ENCODE results near the gene PIK3R2.
"Not testable (repeated sequence)": the region's sequence is repeated elsewhere in the genome, so short reads cannot be mapped to it uniquely, and the experiment has no call there.

Gene PIK3R2

DNA sequence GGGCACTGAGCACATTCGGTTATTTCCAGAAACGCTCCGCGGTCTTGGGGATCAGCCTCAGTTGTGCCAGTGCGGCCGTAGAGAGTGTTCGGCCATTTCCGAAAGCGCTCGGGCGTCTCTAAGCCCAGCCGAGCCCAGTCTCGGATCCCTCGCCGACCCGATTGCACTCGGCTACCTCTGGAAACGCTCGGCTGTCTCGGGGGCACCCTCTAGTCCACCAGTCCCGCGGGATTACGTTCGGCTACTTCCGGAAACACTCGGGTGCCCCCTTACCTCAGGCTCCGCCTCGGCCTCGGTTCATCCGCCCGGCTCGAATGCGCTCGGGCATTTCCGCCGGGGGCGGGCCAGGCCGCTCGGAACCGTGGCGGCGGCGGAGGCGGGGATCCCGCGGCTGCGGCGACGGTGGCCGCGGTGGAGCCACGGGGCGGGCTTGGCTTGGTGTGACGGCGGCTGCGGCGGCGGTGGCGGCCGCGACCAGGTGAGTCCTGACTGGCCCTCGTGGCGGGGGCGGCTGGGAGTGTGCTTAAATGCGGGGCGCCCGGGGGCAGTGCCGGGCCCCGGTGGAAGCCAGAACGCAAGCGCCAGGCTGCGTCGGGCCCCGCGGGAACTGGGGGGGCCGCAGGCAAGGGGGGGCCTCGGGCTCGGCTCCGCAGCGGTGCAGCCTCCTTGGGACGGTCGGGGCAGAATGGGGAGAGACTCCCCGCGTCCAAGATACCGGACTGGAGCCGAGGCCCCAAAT is at the start of gene PIK3R2:
Gene PIK3R2, plus strand, starts transcription at position 347 of the 739 bp plus-strand sequence. CDS start 2,717 bp downstream, outside the sequence.
- peak; percentile 100 for DNase-seq

DNA sequence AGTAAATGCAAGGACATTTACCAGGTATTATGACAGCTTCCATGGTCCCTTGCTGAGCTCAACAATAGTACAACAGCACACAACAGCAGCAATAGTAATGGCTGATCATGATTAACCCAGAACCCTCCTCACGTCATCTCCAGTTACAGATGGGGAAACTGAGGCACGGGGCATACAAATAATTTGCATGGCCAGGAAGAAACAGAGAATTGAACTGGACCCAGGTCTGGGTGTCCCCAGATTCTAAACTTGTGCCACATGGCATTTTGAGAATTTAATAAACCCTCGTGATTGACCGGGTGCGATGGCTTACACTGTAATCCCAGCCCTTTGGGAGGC is 48.2 kb upstream of the PIK3R2 start:
- no peak for DNase-seq

DNA sequence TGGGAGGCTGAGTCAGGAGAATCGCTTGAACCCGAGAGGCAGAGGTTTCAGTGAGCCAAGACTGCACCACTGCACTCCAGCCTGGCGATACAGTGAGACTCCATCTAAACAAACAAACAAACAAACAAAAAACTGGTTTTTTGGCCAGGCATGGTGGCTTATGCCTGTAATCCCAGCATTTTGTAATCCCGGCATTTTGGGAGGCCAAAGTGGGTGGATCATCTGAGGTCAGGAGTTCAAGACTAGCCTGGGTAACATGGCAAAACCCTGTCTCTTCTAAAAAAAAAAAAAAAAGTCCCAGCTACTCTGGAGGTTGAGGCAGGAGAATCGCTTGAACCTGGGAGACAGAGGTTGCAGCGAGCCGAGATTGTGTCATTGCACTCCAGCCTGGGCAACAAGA is 47.7 kb upstream of the PIK3R2 start:
- not testable (repeated sequence) for DNase-seq

DNA sequence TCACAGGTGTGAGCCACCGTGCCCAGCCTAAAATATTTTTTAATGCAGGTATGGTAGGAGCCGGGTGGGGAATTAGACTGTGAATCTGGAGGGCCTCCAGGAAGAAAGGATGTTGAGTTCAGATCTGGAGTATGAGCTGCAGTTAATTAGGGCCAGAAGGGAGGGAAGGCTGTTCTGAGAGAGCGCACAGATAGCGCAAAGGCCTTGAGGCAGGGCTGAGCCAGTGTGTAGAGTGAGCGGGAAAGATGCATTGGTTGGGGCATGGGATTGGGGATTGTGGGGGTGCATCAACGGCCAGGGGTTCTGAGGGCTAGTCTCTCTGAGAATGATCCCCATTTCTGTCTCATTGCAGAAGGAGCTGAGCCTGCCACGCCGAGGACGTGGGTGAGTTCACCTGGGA is 45.7 kb upstream of the PIK3R2 start:
- DNase-seq = no peak

DNA sequence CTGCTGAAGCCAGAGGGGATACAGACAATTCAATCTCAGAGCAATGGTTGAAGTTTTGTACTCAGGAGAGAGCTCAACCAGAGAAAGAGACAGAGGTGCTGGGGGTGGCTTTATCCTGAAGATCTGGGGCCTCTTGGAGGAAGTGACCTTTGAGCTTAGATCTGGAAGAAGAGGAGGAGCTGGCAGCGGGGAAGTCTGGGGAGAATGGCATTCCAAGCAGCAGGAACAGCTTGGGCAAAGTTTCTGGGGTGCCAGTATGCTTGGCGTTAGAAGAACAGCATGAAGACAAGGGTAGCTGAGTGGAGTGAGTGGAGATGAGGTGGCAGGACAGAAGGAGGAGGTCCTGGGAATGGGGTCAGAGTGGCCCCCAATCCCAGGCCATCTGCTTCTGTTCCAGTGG is 44.1 kb upstream of the PIK3R2 start:
- DNase-seq = no peak

DNA sequence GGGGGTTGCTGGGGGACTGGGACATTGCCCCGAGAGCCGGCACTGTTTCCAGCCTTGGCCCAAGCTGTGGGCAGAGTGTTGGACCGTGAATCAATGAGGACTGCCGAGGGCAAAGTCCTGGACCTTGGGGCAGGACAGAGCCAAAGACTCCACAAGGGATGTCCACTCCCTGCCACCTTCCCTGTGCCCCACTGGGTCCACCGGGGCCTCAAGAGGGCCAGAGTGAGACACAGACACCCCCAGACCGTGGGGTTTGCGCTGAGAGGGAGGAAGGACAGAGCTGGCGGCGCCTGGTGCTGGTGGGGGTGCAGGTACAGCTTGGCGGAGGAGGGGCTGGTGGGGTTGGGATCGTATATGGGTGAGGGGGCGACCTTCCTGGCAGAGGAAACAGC is 43.6 kb upstream of the PIK3R2 start:
- no peak for DNase-seq

DNA sequence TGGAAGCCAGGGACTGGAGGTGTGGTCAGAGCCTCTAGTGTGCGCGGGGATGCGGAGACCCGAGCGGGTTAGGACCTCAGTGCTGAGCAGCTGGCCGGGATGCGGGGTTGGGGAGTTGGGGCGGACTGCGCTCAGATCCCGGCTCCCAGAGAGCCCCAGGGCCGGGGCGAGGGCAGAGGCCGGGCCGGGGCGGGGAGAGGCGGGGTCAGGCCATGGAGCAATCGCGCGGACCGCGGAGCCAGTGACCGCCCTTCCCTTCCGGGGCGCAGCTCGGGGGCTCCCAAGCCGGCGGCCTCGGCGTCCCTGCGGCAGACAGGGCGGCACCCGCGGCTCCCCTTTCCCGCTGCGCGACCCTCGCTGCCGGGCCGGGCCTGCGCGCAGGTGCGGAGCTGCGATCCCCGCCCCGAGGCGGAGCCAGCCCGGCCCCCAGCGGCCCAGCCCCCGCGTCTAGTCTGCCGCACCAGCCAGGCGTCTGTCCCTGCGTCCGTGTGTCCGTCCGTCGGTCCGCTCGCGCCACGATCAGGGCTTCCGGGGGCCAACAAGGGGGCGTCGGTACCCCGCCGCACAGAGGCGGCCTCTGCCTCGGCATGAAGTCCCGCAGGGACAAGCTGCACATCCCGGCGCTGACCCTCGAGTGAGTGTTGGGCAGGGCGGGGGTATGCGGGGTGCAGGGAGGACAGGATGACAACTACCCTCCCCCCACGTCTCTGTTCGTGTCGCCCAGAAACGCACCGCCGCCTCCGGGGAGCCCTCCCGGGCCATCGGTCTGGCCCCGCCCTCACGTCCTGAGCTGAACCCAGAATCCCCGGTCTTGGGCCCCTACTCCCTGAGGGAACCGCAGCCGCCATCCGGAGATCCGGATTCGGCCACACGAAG is 43.0 kb upstream of the PIK3R2 start:
- DNase-seq = peak; percentile 70

DNA sequence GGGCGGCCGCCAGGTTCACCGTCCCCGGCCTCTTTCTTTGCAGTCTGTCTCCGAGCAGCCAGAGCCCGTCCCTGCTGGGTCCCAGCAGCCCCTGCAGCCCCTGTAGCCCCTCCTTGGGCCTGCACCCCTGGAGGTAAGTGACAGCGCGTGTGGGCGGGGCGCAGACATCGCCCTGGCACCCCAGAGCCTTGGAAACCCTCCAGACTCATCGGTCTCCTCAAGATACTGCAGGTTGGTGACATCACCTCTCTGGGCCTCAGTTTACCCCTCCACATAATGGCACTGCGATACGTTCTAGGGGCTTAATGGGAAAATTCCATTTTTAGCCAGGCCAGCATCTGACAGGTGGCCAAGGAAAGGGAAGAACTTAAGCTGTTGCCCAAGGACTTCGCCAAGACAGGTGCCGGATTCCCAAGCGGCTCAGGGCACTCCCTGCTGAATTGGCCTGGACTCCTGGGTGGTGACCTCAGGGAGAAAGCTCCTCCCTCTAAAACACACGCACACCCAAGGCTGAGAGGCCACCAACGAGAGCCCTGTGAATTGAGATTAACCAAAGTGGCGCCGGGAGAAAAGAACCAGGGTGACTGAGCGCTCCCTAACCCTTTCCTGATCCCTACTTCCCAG is 42.2 kb upstream of the PIK3R2 start:
- DNase-seq = no peak

DNA sequence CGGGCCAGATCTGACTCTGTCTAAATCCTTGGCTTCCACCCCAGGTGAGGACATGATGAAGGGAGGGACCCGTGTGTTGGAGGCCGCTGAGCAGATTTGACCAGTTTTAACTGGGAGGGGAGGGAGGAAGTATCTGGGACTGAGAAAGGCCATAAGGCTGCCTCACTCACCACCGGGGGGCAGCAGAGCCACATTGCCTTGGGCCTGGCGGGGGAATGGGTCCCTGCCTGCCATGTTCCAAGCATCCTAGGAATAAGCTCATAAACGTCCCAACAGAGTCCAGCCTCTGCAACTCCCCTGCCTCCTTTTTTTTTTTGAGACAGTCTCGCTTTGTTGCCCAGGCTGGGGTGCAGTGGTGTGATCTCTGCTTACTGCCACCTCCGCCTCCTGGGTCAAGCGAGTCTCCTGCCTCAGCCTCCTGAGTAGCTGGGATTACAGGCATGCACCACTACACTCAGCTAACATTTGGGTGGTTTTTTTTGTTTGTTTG is 39.9 kb upstream of the PIK3R2 start:
- peak; percentile 90 for DNase-seq

DNA sequence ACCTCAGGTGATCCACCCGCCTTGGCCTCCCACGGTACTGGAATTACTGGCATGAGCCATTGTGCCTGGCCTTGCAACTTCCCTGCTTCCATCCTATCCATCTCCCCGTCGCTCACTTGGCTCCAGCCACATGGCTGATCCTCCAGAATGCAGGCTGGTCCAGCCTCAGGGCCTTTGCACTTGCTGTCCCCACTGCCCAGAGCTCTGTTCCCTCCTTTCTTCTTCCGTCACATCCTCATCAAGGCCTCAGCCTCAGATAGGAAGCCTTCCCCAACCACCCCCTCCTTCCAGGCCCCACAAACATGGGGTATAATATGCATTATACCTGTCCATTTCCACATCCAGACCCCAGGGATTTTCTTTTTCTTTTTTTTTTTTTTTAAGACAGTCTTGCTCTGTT is 39.1 kb upstream of the PIK3R2 start:
- DNase-seq = no peak

DNA sequence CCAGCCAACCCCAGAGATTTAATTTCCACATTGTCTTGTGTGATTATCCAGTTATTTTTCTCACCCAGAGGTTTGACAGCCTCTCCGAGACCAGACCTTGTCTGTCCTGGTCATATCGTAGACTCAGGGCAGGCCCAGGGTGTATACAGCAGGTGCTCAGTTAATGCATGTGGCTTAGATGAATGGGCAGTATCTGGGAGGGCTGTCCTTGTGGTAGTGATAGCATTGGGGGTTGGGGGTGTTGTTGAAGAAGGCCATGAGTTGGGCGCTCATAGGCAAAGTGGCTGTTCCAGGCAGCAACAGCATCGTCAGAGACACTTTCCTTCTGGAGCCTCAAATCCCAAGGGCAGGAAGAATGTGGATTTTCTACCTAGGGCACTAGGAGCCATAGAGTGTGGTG is 38.5 kb upstream of the PIK3R2 start:
- DNase-seq = no peak

DNA sequence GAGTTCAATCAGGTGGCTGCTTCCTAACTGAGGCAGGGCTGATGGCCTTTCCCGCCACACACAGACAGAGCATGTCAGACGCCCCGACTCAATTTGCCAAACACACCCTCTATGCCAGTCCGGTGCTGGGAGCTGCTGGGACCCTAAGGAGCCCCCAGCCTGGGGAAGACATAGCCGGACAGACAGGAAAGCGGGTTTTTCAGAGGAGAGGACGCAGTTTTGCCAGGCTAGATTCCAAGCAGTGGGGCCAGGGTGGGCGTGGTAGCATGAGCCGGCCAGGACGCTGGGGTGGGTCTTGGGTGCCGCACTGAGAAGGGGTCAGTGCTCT is 35.6 kb upstream of the PIK3R2 start:
- DNase-seq = no peak

DNA sequence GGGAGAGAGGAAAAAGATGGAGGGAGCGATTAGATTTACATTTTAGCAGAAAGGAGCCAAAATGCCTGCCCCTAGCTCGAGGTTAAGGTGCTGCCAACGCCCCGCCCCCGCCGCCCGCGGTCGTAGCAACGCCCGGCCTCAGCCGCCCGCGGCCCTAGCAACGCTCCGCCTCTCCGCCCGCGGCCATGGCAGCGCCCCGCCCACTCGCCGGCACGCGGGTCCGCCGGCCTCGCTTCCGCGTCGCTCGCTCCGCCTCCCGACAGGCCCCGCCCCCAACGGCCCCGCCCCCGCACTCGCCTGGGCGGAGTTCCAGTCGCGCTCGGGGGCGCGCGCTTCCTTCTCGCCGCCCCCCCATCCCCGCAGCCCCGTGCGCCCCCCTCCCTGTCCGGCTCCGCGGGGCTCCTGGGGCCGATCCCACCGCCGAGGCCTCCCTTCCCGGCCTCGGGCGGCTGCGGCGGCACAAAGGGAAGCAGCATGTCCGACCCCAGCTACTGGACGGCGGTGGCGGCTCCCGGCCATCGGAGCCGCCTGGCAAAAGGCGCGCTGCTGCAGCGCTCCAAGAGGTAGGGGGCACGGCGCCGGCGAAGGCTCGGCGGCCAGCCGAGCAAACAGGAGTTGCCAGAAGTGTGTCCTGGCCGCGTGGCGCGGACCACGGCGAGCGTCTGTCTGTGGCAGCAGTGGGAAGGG is 35.1 kb upstream of the PIK3R2 start:
- peak; percentile 97 for DNase-seq

DNA sequence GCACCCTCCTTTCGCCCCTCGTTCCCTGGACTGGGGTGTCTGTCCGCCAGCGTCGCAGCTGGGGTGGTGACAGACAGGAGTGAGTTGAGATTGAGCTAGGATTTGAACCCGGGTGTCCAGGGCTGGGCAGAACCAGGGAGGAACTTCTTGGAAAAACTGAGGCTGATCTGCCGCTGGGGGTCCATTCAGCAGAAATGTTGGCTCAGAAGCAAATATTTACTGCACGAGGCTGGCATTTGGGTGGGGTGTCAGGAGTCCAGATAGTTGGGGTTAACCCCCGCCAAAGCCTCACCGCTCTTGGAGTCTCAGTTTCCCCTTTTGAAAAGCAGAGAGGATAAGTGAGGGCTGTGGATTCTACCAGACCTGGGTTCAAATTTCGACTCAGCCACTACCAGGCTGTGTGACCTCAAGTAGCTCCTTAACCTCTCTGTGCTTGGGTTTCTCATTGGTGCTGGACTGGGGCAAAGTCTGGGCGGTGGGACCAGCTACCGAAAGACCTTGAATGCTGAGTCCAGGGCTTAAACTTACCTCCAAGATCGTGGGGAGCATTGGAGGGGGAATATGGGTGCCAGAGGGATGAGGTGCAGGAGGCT is 34.4 kb upstream of the PIK3R2 start:
- DNase-seq = no peak

DNA sequence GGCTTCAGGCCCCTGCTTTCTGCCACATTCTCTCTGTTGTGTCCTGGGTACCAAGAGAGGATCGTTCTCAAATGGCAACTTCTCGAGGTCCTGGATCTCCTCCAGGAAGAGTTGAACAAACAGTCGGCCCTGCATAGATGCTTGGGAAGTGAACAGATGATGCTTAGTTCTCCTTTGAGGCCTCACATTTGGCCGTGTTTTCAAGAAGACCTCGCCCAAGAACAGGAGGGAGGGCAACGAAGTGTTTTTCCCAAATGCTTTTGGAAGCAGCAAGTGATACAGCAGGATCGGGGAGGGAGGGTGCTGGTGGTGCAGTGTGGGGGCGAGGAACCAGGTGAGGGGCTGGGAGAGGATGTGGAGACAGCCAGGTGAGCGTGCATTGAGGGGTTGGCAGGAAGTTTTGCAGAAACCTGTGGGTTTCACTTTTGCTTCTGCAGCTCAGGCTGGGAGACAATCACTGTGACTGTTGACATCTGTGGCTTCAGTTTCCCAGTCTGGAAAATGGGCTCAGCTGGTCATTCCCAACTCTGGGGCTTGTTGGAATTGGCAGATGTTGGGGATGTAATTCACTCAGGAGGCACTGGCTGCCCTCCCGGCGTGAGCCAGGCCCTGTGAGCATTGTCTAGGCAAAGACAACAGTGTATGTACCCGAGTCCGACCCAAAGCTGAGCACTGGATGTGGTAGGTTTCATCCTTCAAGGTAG is 33.8 kb upstream of the PIK3R2 start:
- DNase-seq = peak; percentile 56

DNA sequence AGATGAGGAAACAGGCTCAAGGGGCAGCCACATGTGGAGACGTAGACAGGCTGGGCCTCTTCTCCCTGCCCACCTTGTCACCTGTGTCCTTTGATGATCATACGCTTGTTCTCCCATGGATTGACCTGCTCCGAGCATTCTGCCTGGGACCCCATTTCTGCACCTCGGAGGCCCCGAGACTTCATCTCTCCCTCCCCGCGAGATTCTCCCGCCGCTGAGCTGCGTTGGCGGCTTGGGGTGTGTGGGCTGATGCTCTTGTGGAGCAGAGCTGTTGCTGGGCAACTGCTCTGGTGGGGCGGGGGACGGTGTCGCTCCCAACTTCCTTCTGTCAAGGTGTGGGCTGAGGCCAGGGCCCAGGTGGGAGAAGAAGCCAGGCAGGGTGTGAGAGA is 33.3 kb upstream of the PIK3R2 start:
- DNase-seq = peak; percentile 73

DNA sequence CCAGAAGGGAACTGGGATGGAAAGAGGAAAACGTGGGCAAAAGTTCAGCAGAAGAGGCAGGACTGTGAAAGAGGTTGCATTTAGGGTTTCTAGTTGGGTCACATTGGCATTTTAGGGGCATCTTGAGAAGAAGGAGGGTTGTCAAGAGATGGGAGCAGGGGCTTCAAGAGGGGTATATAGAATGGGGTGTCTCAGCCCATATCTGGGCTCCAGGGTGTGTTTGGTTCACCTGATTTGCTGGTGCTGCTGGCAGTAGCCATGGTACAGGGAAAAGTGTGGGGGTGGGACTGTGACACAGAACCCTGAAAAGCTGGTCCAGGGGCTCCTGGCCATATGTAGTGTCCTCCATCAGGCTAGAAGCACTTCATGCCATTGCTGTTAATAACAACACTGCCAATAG is 32.8 kb upstream of the PIK3R2 start:
- DNase-seq = no peak

DNA sequence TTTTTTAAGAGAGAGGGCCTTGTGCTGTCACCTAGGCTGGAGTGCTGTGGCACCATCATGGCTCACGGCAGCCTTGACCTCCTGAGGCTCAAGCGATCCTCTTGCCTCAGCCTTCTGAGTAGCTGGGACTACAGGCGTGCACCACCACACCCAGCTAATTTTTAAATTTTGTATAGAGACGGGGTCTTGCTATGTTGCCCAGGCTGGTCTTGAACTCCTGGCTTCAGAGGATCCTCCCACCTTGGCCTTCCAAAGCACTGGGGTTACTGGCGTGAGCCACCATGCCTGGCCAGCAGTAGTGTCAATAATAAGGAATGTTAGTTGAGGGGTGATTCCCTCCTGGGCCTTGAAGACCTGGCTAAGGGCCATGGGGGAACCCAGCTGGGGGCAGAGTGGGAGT is 31.8 kb upstream of the PIK3R2 start:
- DNase-seq = no peak

DNA sequence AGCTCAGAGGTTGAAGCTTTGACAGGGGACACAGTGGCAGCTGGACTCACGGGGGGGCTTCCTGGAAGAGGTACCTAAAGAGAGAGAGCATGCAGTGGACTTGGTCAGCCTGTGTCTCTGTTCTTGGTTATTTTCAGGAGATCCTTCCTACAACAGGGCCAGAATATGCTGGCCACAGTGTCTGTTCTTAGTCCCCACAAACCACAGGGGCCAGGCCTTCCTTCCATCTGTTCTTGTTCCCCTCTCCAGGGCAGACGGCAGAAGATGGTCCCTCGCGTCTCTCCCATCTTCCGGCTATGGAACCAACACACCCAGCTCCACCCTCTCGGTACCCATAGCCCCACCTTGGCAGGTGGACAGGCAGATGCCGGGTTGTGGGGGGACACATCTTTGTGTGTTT is 30.5 kb upstream of the PIK3R2 start:
- no peak for DNase-seq

DNA sequence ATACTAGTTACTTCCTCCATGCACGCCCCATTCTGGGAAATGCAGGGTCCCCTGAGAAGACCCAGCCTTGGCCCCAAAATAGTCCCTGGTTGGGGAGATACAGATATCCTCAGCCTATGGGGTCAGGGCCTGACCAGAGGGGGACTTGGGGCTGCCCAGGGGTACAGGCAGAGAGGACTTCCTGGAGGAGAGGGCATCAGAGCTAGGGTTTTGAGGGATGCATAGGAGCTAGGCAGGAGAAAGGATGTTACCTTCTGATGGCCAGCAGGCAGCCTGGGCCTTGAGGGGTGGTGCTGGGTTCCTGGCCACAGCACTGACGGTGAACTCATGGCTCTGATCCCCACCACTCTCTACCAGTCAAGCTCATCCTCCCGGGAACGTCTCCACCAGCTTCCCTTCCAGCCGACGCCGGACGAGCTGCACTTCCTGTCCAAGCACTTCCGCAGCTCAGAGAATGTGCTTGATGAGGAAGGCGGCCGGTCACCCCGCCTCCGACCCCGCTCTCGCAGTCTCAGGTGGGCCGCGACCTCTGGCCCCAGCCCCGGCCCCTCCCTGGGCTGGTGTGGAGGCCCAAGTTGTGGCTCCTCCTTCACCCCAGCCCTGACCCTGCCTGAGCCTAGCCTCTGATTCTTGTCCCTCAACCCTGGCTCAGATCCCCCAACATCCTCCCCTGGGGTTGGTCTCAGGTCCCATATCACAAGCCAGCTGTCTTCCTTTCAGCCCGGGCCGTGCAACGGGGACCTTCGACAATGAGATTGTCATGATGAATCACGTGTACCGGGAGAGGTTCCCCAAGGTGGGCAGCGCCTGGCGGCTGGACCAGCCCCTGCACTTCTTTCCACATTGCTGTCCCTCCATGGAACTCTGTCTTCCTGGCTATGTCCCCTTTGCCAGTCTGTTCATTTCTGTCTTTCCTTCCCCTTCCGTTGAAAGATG is 29.8 kb upstream of the PIK3R2 start:
- DNase-seq = no peak

DNA sequence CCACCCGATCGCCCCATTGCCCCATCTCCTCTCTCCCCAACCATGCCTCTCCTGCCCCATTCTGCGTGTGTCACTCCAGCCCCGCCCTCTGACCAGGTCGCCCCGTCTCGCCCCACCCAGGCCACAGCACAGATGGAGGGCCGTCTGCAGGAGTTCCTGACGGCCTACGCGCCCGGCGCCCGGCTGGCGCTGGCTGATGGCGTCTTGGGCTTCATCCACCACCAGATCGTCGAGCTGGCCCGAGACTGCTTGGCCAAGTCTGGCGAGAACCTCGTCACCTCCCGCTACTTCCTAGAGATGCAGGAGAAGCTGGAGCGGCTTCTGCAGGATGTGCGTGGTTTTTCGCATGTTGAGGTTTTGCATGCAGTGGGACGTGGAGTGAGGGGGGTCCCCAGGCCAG is 29.1 kb upstream of the PIK3R2 start:
- no peak for DNase-seq
